Measurements from ENCODE around the gene IGF1. TPM values are rescaled to one million over a fixed set of nuclear protein-coding genes. Genes with fewer than 3 reads are reported as not detected.
A peak's percentile ranks its signal among the peaks of the same experiment; 100 is the strongest.

IGF1 gene
- total and polyA plus RNA-seq, 9 of the 15 experiments (the other 6 are each of a cell fraction or from before 2014, with no cell fraction given): 3.7 to 13.9 (median 4.5) TPM

DNA sequence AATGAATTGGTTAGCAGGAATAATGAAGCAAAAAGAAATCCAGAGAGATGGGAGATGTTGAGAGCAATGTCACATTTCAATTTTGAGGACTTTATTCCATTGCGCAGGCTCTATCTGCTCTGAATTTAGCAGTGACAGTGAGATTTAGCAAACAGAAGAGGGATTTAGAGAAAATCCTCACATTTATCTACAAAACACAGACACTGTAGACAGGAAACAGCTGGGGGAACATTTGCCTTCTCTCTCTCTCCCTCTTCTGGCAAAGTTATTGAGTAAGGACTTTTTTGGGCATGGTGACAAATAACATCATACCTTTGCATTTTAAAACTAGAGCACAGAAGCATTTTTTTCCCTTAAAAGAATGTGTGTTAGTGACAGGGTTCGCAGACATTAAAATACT, at the start of gene IGF1 (continued):
- no peak for TF ChIP-seq TEAD1 (CRISPR knock-in tag; IDR thresholded peaks at IDR 0.05)
- TF ChIP-seq TCF3 (CRISPR knock-in tag; IDR thresholded peaks at IDR 0.05): peak; percentile 71
- no peak for TF ChIP-seq SREBF2 (CRISPR knock-in tag; IDR thresholded peaks at IDR 0.05)
- TF ChIP-seq ZNF780A (CRISPR knock-in tag; IDR thresholded peaks at IDR 0.05): no peak
- TF ChIP-seq, protein P1, sequence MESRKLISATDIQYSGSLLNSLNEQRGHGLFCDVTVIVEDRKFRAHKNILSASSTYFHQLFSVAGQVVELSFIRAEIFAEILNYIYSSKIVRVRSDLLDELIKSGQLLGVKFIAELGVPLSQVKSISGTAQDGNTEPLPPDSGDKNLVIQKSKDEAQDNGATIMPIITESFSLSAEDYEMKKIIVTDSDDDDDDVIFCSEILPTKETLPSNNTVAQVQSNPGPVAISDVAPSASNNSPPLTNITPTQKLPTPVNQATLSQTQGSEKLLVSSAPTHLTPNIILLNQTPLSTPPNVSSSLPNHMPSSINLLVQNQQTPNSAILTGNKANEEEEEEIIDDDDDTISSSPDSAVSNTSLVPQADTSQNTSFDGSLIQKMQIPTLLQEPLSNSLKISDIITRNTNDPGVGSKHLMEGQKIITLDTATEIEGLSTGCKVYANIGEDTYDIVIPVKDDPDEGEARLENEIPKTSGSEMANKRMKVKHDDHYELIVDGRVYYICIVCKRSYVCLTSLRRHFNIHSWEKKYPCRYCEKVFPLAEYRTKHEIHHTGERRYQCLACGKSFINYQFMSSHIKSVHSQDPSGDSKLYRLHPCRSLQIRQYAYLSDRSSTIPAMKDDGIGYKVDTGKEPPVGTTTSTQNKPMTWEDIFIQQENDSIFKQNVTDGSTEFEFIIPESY (CRISPR knock-in tag; IDR thresholded peaks at IDR 0.05): no peak
- no peak for TF ChIP-seq ILK (tag; IDR thresholded peaks at IDR 0.05; ENCODE audit: borderline replicate concordance, low read depth)
- TF ChIP-seq KLF16 (IDR thresholded peaks at IDR 0.05): peak; percentile 74
- TF ChIP-seq TBL1XR1 (IDR thresholded peaks at IDR 0.05; ENCODE audit: low read length in 2 of 2): peak in 1 of 2 experiments; percentile 67; a peak in 1 of 4 replicates
- no peak for TF ChIP-seq EP400 (IDR thresholded peaks at IDR 0.05)
- no peak for TF ChIP-seq TGIF2 (CRISPR knock-in tag; IDR thresholded peaks at IDR 0.05)
- no peak for TF ChIP-seq SFPQ (IDR thresholded peaks at IDR 0.05; ENCODE audit: low read depth, low read length)
- TF ChIP-seq BCOR (IDR thresholded peaks at IDR 0.05): no peak
- TF ChIP-seq TEAD2 (tag; IDR thresholded peaks at IDR 0.05): no peak
- no peak for TF ChIP-seq PHTF2 (CRISPR knock-in tag; IDR thresholded peaks at IDR 0.05)
- TF ChIP-seq, protein P2, sequence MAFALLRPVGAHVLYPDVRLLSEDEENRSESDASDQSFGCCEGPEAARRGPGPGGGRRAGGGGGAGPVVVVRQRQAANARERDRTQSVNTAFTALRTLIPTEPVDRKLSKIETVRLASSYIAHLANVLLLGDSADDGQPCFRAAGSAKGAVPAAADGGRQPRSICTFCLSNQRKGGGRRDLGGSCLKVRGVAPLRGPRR (CRISPR knock-in tag; IDR thresholded peaks at IDR 0.05): no peak
- no peak for TF ChIP-seq E2F3 (CRISPR knock-in tag; IDR thresholded peaks at IDR 0.05)
- TF ChIP-seq, protein P3, sequence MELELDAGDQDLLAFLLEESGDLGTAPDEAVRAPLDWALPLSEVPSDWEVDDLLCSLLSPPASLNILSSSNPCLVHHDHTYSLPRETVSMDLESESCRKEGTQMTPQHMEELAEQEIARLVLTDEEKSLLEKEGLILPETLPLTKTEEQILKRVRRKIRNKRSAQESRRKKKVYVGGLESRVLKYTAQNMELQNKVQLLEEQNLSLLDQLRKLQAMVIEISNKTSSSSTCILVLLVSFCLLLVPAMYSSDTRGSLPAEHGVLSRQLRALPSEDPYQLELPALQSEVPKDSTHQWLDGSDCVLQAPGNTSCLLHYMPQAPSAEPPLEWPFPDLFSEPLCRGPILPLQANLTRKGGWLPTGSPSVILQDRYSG (tag; conservative IDR thresholded peaks at IDR 0.05; ENCODE audit: low read depth): no peak
- TF ChIP-seq ZNF324 (CRISPR knock-in tag; IDR thresholded peaks at IDR 0.05): no peak
- TF ChIP-seq ZNF583 (CRISPR knock-in tag; IDR thresholded peaks at IDR 0.05): no peak
- TF ChIP-seq GATAD2B (IDR thresholded peaks at IDR 0.05; ENCODE audit: borderline replicate concordance): no peak
- TF ChIP-seq POU5F1 (IDR thresholded peaks at IDR 0.05; ENCODE audit: borderline replicate concordance, low read depth, low read length, partially characterized antibody): no peak
- TF ChIP-seq, protein P4, sequence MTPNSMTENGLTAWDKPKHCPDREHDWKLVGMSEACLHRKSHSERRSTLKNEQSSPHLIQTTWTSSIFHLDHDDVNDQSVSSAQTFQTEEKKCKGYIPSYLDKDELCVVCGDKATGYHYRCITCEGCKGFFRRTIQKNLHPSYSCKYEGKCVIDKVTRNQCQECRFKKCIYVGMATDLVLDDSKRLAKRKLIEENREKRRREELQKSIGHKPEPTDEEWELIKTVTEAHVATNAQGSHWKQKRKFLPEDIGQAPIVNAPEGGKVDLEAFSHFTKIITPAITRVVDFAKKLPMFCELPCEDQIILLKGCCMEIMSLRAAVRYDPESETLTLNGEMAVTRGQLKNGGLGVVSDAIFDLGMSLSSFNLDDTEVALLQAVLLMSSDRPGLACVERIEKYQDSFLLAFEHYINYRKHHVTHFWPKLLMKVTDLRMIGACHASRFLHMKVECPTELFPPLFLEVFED (CRISPR knock-in tag; conservative IDR thresholded peaks at IDR 0.05): no peak

Data from K562 (cell line).